ENCODE results near the gene HEPACAM2.

Gene HEPACAM2

DNA sequence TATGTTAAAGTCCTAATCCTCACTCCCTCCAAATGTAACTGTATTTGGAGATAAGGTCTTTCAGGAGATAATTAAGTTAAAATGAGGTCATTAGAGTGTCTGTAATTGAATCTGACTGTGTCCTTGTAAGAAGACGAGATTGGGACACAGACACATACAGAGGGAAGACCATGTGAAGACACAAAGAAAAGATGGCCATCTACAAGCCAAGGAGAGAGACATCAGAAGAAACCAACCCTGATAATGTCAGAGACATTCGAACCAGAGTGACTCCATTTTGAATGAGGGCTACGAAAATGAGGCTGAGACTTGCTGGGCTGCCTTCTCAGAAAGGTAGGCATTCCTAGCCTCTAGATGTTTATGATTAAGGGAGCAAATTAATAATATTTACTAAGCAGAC, 77.5 kb downstream of the HEPACAM2 start:
- Histone ChIP-seq H3K36me3 (ENCODE audit: insufficient read depth, low read length) (no peaks in the 10 kb centered on the region), H3K4me3 (ENCODE audit: low read depth, low read length, poor library complexity, severe bottlenecking) (no peak overlapping the region), H3K27me3 (ENCODE audit: insufficient read depth, low read length) (no peaks in the 10 kb centered on the region), H3K4me1 (ENCODE audit: insufficient read depth, low read length, severe bottlenecking) (peaks cover 35% of the 10 kb centered on the region), H3K9me2 (ENCODE audit: low read depth, low read length) (no peaks in the 10 kb centered on the region), H3K9me3 (ENCODE audit: low read length) (no peaks in the 10 kb centered on the region), H3F3A (ENCODE audit: insufficient read depth, low read length) (no peaks in the 10 kb centered on the region), H3K27ac (ENCODE audit: low read depth, low read length, poor library complexity, severe bottlenecking) (peak overlapping the region; percentile 3), H3K4me2 (ENCODE audit: low read length) (peak overlapping the region; percentile 77), H2AFZ (ENCODE audit: low read length) (peak overlapping the region; percentile 62), H3K9ac (ENCODE audit: low read length) (no peak overlapping the region), H4K20me1 (ENCODE audit: insufficient read depth, low read length) (no peaks in the 10 kb centered on the region), H3K79me2 (ENCODE audit: insufficient read depth, low read length) (no peaks in the 10 kb centered on the region)
- TF ChIP-seq EZH2 (IDR thresholded peaks at IDR 0.05; ENCODE audit: borderline replicate concordance, low read length): no peak
- TF ChIP-seq, protein P1, sequence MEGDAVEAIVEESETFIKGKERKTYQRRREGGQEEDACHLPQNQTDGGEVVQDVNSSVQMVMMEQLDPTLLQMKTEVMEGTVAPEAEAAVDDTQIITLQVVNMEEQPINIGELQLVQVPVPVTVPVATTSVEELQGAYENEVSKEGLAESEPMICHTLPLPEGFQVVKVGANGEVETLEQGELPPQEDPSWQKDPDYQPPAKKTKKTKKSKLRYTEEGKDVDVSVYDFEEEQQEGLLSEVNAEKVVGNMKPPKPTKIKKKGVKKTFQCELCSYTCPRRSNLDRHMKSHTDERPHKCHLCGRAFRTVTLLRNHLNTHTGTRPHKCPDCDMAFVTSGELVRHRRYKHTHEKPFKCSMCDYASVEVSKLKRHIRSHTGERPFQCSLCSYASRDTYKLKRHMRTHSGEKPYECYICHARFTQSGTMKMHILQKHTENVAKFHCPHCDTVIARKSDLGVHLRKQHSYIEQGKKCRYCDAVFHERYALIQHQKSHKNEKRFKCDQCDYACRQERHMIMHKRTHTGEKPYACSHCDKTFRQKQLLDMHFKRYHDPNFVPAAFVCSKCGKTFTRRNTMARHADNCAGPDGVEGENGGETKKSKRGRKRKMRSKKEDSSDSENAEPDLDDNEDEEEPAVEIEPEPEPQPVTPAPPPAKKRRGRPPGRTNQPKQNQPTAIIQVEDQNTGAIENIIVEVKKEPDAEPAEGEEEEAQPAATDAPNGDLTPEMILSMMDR (IDR thresholded peaks at IDR 0.05; ENCODE audit: low read length): no peak

DNA sequence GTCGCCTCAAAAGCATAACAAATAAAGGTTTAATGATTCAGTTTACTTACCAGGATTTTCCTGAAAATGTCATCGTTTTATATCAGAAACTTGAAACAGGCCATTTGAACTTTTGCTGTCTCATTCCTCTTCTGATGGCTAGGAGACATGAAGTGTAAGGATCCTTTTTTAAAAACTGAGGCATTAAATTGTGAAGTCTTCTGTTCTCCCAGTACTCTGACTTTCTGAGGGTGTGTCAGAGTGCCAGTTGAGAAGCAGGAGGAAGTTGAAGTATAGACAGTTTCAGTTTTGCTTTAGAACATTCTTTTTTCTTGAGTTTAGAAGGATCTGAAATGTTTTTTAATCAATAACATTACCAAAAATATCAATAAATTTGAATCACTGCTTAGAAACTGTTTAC, 78.1 kb downstream of the HEPACAM2 start, which contains the start of gene SAMD9L:
Gene SAMD9L, minus strand, starts transcription at position 242 of the 400 bp plus-strand sequence. CDS start 12,414 bp downstream, outside the sequence.
- Histone ChIP-seq H3K4me1 (ENCODE audit: insufficient read depth, low read length, severe bottlenecking) (peaks cover 35% of the 10 kb centered on the region), H3K9me2 (ENCODE audit: low read depth, low read length) (no peaks in the 10 kb centered on the region), H2AFZ (ENCODE audit: low read length) (peak within 1 kb of the TSS; percentile 62), H3K79me2 (ENCODE audit: insufficient read depth, low read length) (no peaks in the 10 kb centered on the region), H3F3A (ENCODE audit: insufficient read depth, low read length) (no peaks in the 10 kb centered on the region), H3K36me3 (ENCODE audit: insufficient read depth, low read length) (no peaks in the 10 kb centered on the region), H3K4me3 (ENCODE audit: low read depth, low read length, poor library complexity, severe bottlenecking) (peak within 1 kb of the TSS; percentile 55), H4K20me1 (ENCODE audit: insufficient read depth, low read length) (no peaks in the 10 kb centered on the region), H3K9me3 (ENCODE audit: low read length) (no peaks in the 10 kb centered on the region), H3K4me2 (ENCODE audit: low read length) (peak within 1 kb of the TSS; percentile 77), H3K27me3 (ENCODE audit: insufficient read depth, low read length) (no peaks in the 10 kb centered on the region), H3K9ac (ENCODE audit: low read length) (peak within 1 kb of the TSS; percentile 55), H3K27ac (ENCODE audit: low read depth, low read length, poor library complexity, severe bottlenecking) (peak within 1 kb of the TSS; percentile 16)
- TF ChIP-seq EZH2 (IDR thresholded peaks at IDR 0.05; ENCODE audit: borderline replicate concordance, low read length): no peak
- TF ChIP-seq, protein P1 (IDR thresholded peaks at IDR 0.05; ENCODE audit: low read length): no peak

DNA sequence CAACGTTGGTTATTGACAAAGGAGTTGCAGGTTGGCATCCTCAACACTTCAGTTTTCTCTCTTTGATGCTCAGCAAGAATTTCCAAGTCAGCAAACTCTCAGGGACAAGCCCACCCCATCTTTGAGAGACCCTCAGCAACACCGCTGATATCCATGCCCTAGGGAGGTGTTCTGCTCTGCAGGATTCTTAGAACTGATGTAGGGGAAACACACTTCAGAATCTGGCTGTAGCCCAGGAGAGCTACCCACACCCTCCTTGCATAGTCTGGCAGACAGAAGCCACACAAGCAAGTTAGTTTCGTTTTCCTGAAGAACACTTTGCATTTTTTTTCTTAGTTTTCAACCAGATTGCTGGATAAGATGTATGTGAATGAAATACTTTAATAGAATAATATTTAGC, 78.9 kb downstream of the HEPACAM2 start:
- Histone ChIP-seq H3K4me3 (ENCODE audit: low read depth, low read length, poor library complexity, severe bottlenecking) (peak overlapping the region; percentile 55), H3K9ac (ENCODE audit: low read length) (peak overlapping the region; percentile 55), H3K27ac (ENCODE audit: low read depth, low read length, poor library complexity, severe bottlenecking) (peak overlapping the region; percentile 16), H3K79me2 (ENCODE audit: insufficient read depth, low read length) (no peaks in the 10 kb centered on the region), H2AFZ (ENCODE audit: low read length) (peak overlapping the region; percentile 62; the same call in 1 of the 2 replicates), H3K9me2 (ENCODE audit: low read depth, low read length) (no peaks in the 10 kb centered on the region), H3K4me2 (ENCODE audit: low read length) (peak overlapping the region; percentile 77), H3K27me3 (ENCODE audit: insufficient read depth, low read length) (no peaks in the 10 kb centered on the region), H4K20me1 (ENCODE audit: insufficient read depth, low read length) (no peaks in the 10 kb centered on the region), H3K4me1 (ENCODE audit: insufficient read depth, low read length, severe bottlenecking) (peaks cover 35% of the 10 kb centered on the region), H3K36me3 (ENCODE audit: insufficient read depth, low read length) (no peaks in the 10 kb centered on the region), H3K9me3 (ENCODE audit: low read length) (no peaks in the 10 kb centered on the region), H3F3A (ENCODE audit: insufficient read depth, low read length) (no peaks in the 10 kb centered on the region)
- TF ChIP-seq, protein P1 (IDR thresholded peaks at IDR 0.05; ENCODE audit: low read length): no peak

Measured in OCI-LY1 (cell line).